Fibroblast of lung (primary cell): ENCODE results near the gene FILIP1L.

ENCODE experiments used
- CTCF ChIP-seq, 2 donors: IDR thresholded peaks in 1 of 2; conservative IDR thresholded peaks in 1 of 2; 1 replicate in 1 of 2; 2 replicates in 1 of 2; pipeline ENCODE4 v1.5.1; 2011 to 2012; ENCODE audit warnings: low read length in 2 of 2, control low read depth in 1 of 2, inconsistent platforms in 1 of 2, low read depth in 1 of 2, mild to moderate bottlenecking in 1 of 2
- EZH2 ChIP-seq: IDR thresholded peaks from 2 replicates; pipeline ENCODE4 v1.5.1; 2012; ENCODE audit warnings: low read length, control low read depth, mild to moderate bottlenecking; ENCODE audit errors: missing control alignments

GRCh38 chr3:99823723-99824711 is 290.3 kb downstream of the FILIP1L start:
- no peak for TF ChIP-seq CTCF (conservative IDR thresholded peaks at IDR 0.05 in 1 of 2, IDR thresholded peaks at IDR 0.05 in 1 of 2; ENCODE audit: low read depth in 1 of 2, low read length in 2 of 2)
- TF ChIP-seq EZH2, result no peak
